Astrocyte (in vitro differentiated cells and primary cell): ENCODE measurements around the gene MTHFSD. TPM values are rescaled to one million over a fixed set of nuclear protein-coding genes. Genes with fewer than 3 reads are reported as not detected.

ENCODE experiments used
- DNase-seq: peaks from one replicate; pipeline ENCODE4 v3.0.0-alpha.2; 2010; ENCODE audit warnings: low read depth
- FAIRE-seq: peaks from 2 replicates; lab custom pipeline; 2011; peaks lifted over from hg19 to GRCh38; lab: Jason Lieb, UNC
- H2AFZ ChIP-seq: 2 replicates; pipeline ENCODE4 v1.6.0; 2012; ENCODE audit warnings: low read depth, low read length, inconsistent platforms
- H3K27ac ChIP-seq: 2 replicates; pipeline ENCODE4 v1.5.1; 2011; ENCODE audit warnings: low read depth, low read length, inconsistent platforms
- H3K27me3 ChIP-seq: 2 replicates; pipeline ENCODE4 v1.6.0; 2011; ENCODE audit warnings: low read length, inconsistent platforms; ENCODE audit not compliant: insufficient read depth
- H3K36me3 ChIP-seq: 2 replicates; pipeline ENCODE4 v1.5.1; 2011; ENCODE audit warnings: low read length, inconsistent platforms; ENCODE audit not compliant: insufficient read depth
- H3K4me1 ChIP-seq: 2 replicates; pipeline ENCODE4 v1.5.1; 2011; ENCODE audit warnings: low read length, inconsistent platforms; ENCODE audit not compliant: insufficient read depth
- H3K4me2 ChIP-seq: 2 replicates; pipeline ENCODE4 v1.6.0; 2012; ENCODE audit warnings: low read length, inconsistent platforms
- H3K4me3 ChIP-seq: 2 replicates; pipeline ENCODE4 v1.5.1; 2011; ENCODE audit warnings: low read depth, mild to moderate bottlenecking, low read length, inconsistent platforms; ENCODE audit not compliant: insufficient read depth
- H3K79me2 ChIP-seq: 2 replicates; pipeline ENCODE4 v1.6.0; 2012; ENCODE audit warnings: mild to moderate bottlenecking, low read length, inconsistent platforms; ENCODE audit not compliant: insufficient read depth
- H3K9ac ChIP-seq: 2 replicates; pipeline ENCODE4 v1.6.0; 2012; ENCODE audit warnings: mild to moderate bottlenecking, low read length, inconsistent platforms
- H3K9me3 ChIP-seq: 2 replicates; pipeline ENCODE4 v1.5.1; 2012; ENCODE audit warnings: low read depth, mild to moderate bottlenecking, low read length, inconsistent platforms; ENCODE audit not compliant: insufficient read depth
- H4K20me1 ChIP-seq: 2 replicates; pipeline ENCODE4 v1.6.0; 2012; ENCODE audit warnings: low read length, inconsistent platforms; ENCODE audit not compliant: insufficient read depth
- H3K27ac Mint-ChIP-seq: one replicate; pipeline ENCODE4 v1.8.0; 2021; ENCODE audit warnings: mild to moderate bottlenecking, mixed read lengths; ENCODE audit not compliant: unreplicated experiment
- H3K27me3 Mint-ChIP-seq: one replicate; pipeline ENCODE4 v1.8.0; 2021; ENCODE audit warnings: low read depth, mixed read lengths; ENCODE audit not compliant: unreplicated experiment
- H3K36me3 Mint-ChIP-seq: one replicate; pipeline ENCODE4 v1.8.0; 2021; ENCODE audit warnings: low read depth, mixed read lengths; ENCODE audit not compliant: unreplicated experiment
- H3K4me1 Mint-ChIP-seq: one replicate; pipeline ENCODE4 v1.8.0; 2021; ENCODE audit warnings: low read depth, mixed read lengths; ENCODE audit not compliant: unreplicated experiment
- H3K4me3 Mint-ChIP-seq: one replicate; pipeline ENCODE4 v1.8.0; 2021; ENCODE audit warnings: mild to moderate bottlenecking, moderate library complexity, mixed read lengths; ENCODE audit not compliant: unreplicated experiment
- H3K9me3 Mint-ChIP-seq: one replicate; pipeline ENCODE4 v1.8.0; 2021; ENCODE audit warnings: mild to moderate bottlenecking, mixed read lengths; ENCODE audit not compliant: unreplicated experiment
- EZH2 ChIP-seq: IDR thresholded peaks from 2 replicates; pipeline ENCODE4 v1.6.1; 2012; ENCODE audit warnings: mild to moderate bottlenecking, low read length, inconsistent platforms; ENCODE audit not compliant: insufficient read depth
- total RNA-seq: library from RNA; stranded (reverse); gene quantifications from 2 replicates; pipeline ENCODE4 v1.2.1, GENCODE V29; 2021
- TF ChIP-seq, protein P1 (sequence below): IDR thresholded peaks from 2 replicates; pipeline ENCODE4 v1.5.1; 2011; ENCODE audit warnings: low read depth, mild to moderate bottlenecking, inconsistent platforms, low read length, moderate library complexity; ENCODE audit not compliant: insufficient read depth

Gene MTHFSD
- total RNA-seq, 1 donor from 2014 or later: 15.6 TPM

DNA sequence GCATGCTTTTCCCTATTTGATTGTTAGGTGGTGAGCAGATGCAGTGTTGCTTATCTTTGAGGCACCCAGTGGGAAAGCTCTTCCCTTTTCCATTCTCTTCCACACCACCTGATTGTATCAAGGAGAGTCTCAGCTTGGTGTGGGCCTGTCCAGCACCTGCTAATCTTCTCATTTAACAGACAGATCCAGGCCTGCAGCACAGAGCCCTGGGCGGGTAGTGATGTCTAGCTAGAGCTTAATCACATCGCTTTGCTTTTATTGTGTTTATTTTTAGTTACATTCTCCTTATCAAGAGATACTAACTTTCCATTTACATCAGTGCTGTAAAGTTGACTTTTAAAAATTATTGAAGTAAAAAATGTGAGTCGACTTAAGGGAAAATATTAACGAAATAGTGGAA is 47.5 kb upstream of the MTHFSD start:
- no peaks in the 10 kb centered on the region for H3K27me3 ChIP-seq
- no peak overlapping the region for H3K9ac ChIP-seq
- FAIRE-seq (no peak), DNase-seq (no peak)
- no peak overlapping the region for H3K27ac ChIP-seq
- Mint-ChIP-seq H3K27me3 (peaks cover 8% of the 10 kb centered on the region), H3K27ac (no peak overlapping the region), H3K36me3 (no peaks in the 10 kb centered on the region), H3K9me3 (peaks cover 5% of the 10 kb centered on the region), H3K4me1 (no peaks in the 10 kb centered on the region), H3K4me3 (no peak overlapping the region)
- H3K79me2 ChIP-seq: no peaks in the 10 kb centered on the region
- no peak overlapping the region for H3K4me3 ChIP-seq
- H3K4me2 ChIP-seq: no peak overlapping the region
- H3K36me3 ChIP-seq: no peaks in the 10 kb centered on the region
- no peaks in the 10 kb centered on the region for H3K9me3 ChIP-seq
- TF ChIP-seq, protein P1, sequence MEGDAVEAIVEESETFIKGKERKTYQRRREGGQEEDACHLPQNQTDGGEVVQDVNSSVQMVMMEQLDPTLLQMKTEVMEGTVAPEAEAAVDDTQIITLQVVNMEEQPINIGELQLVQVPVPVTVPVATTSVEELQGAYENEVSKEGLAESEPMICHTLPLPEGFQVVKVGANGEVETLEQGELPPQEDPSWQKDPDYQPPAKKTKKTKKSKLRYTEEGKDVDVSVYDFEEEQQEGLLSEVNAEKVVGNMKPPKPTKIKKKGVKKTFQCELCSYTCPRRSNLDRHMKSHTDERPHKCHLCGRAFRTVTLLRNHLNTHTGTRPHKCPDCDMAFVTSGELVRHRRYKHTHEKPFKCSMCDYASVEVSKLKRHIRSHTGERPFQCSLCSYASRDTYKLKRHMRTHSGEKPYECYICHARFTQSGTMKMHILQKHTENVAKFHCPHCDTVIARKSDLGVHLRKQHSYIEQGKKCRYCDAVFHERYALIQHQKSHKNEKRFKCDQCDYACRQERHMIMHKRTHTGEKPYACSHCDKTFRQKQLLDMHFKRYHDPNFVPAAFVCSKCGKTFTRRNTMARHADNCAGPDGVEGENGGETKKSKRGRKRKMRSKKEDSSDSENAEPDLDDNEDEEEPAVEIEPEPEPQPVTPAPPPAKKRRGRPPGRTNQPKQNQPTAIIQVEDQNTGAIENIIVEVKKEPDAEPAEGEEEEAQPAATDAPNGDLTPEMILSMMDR: no peak
- no peak for TF ChIP-seq EZH2
- H3K4me1 ChIP-seq: no peaks in the 10 kb centered on the region
- no peaks in the 10 kb centered on the region for H4K20me1 ChIP-seq
- no peak overlapping the region for H2AFZ ChIP-seq

DNA sequence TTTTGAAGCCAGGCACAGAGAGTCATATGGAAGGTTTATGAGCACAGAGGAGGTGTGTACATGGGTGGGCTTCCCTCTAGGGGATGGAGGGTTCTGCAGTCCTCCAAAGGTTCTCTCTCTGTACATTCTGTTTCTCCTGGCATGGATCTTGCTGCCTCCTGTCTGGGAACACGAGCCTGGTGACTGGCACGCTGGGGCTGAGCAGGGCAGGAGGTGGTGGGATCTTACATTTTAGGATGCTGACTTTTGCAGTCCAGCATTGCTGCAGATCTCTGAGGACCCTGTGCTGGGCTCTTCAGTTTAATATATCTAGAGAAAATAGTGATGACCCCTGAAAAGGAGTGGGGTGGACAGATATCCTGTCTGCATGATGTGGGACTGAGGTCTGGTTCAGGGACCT is 46.3 kb upstream of the MTHFSD start:
- H3K36me3 ChIP-seq: no peaks in the 10 kb centered on the region
- no peaks in the 10 kb centered on the region for H3K9me3 ChIP-seq
- no peaks in the 10 kb centered on the region for H4K20me1 ChIP-seq
- H3K27me3 ChIP-seq: no peaks in the 10 kb centered on the region
- no peak for TF ChIP-seq EZH2
- TF ChIP-seq, protein P1: no peak
- H3K4me2 ChIP-seq: no peak overlapping the region
- Mint-ChIP-seq H3K9me3 (peaks cover 3% of the 10 kb centered on the region), H3K27ac (no peak overlapping the region), H3K36me3 (no peaks in the 10 kb centered on the region), H3K4me3 (no peak overlapping the region), H3K27me3 (peaks cover 12% of the 10 kb centered on the region), H3K4me1 (no peaks in the 10 kb centered on the region)
- no peaks in the 10 kb centered on the region for H3K79me2 ChIP-seq
- DNase-seq: no peak
- no peaks in the 10 kb centered on the region for H3K4me1 ChIP-seq
- no peak overlapping the region for H3K27ac ChIP-seq
- H3K9ac ChIP-seq: no peak overlapping the region
- no peak overlapping the region for H3K4me3 ChIP-seq
- FAIRE-seq: no peak
- H2AFZ ChIP-seq: no peak overlapping the region

DNA sequence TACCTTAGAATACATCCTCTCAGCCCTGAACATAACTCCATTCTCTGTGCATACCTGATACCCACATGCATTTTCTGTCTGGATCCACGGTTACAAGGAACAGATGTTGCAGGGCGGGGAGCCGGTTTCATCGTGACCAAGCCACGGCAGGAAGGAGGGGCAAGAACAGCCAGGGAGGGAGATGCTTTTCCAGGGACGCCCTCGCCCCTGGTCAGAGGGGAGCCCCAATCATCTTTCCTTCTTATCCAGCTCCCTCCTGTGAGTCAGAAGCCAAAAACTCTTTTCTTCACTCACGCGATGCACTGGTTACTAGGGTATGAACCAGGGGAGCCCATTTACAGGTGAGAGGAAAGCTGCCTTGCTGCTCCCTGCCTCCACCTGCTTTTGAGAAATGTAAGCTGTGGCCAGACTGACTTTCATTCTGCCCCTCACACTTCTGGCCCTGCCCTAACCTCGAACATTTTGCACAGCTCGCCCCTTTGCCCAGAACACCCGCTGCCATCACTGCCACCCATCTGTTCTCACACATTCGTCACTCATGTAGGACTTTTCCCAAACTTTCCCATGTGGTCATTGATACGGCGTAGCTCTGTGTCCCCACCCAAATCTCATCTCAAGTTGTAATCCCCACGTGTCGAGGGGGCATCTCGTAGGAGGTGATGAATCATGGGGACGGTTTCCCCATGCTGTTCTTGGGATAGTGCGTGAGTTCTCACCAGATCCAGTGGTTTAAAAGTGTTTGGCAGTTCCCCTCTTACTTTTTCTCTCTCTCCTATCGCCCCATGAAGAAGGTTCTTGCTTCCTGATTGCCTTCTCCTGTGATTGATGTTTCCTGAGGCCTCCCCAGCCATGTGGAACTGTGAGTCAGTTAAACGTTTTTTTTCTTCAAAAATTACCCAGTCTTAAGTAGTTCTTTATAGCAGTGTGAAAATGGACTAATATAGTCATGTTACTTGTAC is 43.9 kb upstream of the MTHFSD start:
- peaks cover 3% of the 10 kb centered on the region for H3K36me3 Mint-ChIP-seq
- Histone ChIP-seq H3K27me3 (no peaks in the 10 kb centered on the region), H3K27ac (no peak overlapping the region)

More for the DNA sequence above, 43.9 kb upstream of the MTHFSD start:
- no peak for FAIRE-seq
- Histone ChIP-seq H3K4me2 (no peak overlapping the region), H3K79me2 (no peaks in the 10 kb centered on the region), H4K20me1 (no peaks in the 10 kb centered on the region), H3K9me3 (no peaks in the 10 kb centered on the region), H3K36me3 (no peaks in the 10 kb centered on the region), H3K4me3 (no peak overlapping the region), H3K9ac (no peak overlapping the region), H3K4me1 (peaks cover 6% of the 10 kb centered on the region), H2AFZ (no peak overlapping the region)
- Mint-ChIP-seq H3K4me3 (no peak overlapping the region), H3K27me3 (peaks cover 18% of the 10 kb centered on the region), H3K4me1 (no peaks in the 10 kb centered on the region), H3K9me3 (peaks cover 3% of the 10 kb centered on the region), H3K27ac (no peak overlapping the region)
- TF ChIP-seq, protein P1: no peak
- TF ChIP-seq EZH2: no peak
- DNase-seq: peak; percentile 63
